HG03575 (cell line): ENCODE measurements around the gene INS.
"Not testable (repeated sequence)": the region's sequence is repeated elsewhere in the genome, so short reads cannot be mapped to it uniquely, and the experiment has no call there.

Experiments
- ATAC-seq: cut with Tn5 transposase; IDR thresholded peaks from one replicate; pipeline ENCODE4 v1.9.1; 2021; ENCODE audit not compliant: unreplicated experiment, insufficient number of reproducible peaks, low FRiP score; ENCODE audit errors: extremely low read depth

The INS gene

GRCh38 chr11:2185324-2186085 lies 24.5 kb upstream of the INS start:
- ATAC-seq, result no peak

- no peak for ATAC-seq
Measured at GRCh38 chr11:2182692-2183474, 21.9 kb upstream of the INS start.

- ATAC-seq, result no peak
Measured at GRCh38 chr11:2182075-2182474, 21.1 kb upstream of the INS start.

- no peak for ATAC-seq
Measured at GRCh38 chr11:2180789-2181370, 19.9 kb upstream of the INS start.

GRCh38 chr11:2180347-2180746 lies 19.3 kb upstream of the INS start:
- ATAC-seq, result no peak

GRCh38 chr11:2179516-2179915 lies 18.5 kb upstream of the INS start:
- no peak for ATAC-seq

GRCh38 chr11:2178906-2179494 lies 18.0 kb upstream of the INS start:
- no peak for ATAC-seq

GRCh38 chr11:2178055-2178773 lies 17.2 kb upstream of the INS start:
- not testable (repeated sequence) for ATAC-seq

GRCh38 chr11:2177076-2177475 lies 16.1 kb upstream of the INS start:
- no peak for ATAC-seq

GRCh38 chr11:2176389-2176900 lies 15.4 kb upstream of the INS start:
- no peak for ATAC-seq

GRCh38 chr11:2175659-2176058 lies 14.7 kb upstream of the INS start:
- no peak for ATAC-seq

GRCh38 chr11:2174361-2174760 lies 13.4 kb upstream of the INS start:
- ATAC-seq, result no peak

GRCh38 chr11:2173761-2174160 lies 12.8 kb upstream of the INS start:
- ATAC-seq, result no peak

- ATAC-seq, result no peak
Measured at GRCh38 chr11:2173150-2173693, 12.2 kb upstream of the INS start.

- no peak for ATAC-seq
Measured at GRCh38 chr11:2172676-2173075, 11.7 kb upstream of the INS start.

GRCh38 chr11:2171591-2172003 lies 10.6 kb upstream of the INS start, which contains the start of gene TH:
TSS of gene TH (minus strand) at chr11:2171815. CDS start at chr11:2171786, 29 bp downstream.
- no peak for ATAC-seq

- ATAC-seq, result no peak
Measured at GRCh38 chr11:2169626-2170570, 8.9 kb upstream of the INS start.

GRCh38 chr11:2169005-2169378 lies 8.0 kb upstream of the INS start:
- ATAC-seq, result no peak
